HL-60 (cell line): ENCODE results near the gene RPH3AL.

ENCODE experiments used
- GABPA ChIP-seq: IDR thresholded peaks from 2 replicates; pipeline ENCODE4 v1.6.1; 2012; ENCODE audit warnings: low read depth
- TF ChIP-seq, protein P1 (sequence below): IDR thresholded peaks from one replicate; pipeline ENCODE4 v1.5.1; 2011; ENCODE audit warnings: low read length, control low read depth, inconsistent platforms; ENCODE audit not compliant: insufficient read depth
- TF ChIP-seq, protein P2 (sequence below): IDR thresholded peaks from 2 replicates; pipeline ENCODE4 v1.6.1; 2012; ENCODE audit warnings: low read depth; ENCODE audit not compliant: insufficient replicate concordance

DNA sequence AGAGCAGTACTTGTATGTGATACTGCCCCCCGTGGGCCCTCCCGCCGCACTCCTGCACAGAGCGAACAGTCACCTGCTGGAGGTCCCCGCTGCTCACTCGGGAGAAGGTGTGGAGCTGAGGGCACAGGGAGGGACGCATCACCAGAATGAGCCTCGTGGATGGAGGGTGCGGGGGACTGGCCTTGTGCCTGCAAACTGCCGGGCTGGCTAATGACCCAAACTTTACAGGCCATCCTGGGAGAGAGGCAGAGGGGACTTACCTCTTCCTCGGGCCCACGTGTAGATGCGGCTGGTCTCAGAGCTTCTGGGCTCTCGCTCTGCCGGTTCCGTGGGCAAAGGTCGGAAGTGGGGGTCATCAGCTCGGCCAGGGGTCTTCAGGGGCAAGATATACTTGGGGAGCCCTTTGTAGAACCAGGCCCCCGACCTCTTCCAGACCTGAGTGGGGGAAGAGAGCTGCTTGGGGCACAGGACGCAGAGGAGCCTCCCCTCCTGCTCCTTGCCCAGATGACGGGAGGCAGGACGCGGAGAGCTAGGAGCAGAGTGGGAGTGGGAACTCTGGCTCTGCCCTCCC lies 105.7 kb downstream of the RPH3AL start:
- TF ChIP-seq, protein P1, sequence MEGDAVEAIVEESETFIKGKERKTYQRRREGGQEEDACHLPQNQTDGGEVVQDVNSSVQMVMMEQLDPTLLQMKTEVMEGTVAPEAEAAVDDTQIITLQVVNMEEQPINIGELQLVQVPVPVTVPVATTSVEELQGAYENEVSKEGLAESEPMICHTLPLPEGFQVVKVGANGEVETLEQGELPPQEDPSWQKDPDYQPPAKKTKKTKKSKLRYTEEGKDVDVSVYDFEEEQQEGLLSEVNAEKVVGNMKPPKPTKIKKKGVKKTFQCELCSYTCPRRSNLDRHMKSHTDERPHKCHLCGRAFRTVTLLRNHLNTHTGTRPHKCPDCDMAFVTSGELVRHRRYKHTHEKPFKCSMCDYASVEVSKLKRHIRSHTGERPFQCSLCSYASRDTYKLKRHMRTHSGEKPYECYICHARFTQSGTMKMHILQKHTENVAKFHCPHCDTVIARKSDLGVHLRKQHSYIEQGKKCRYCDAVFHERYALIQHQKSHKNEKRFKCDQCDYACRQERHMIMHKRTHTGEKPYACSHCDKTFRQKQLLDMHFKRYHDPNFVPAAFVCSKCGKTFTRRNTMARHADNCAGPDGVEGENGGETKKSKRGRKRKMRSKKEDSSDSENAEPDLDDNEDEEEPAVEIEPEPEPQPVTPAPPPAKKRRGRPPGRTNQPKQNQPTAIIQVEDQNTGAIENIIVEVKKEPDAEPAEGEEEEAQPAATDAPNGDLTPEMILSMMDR = no peak
- TF ChIP-seq GABPA = no peak
- TF ChIP-seq, protein P2, sequence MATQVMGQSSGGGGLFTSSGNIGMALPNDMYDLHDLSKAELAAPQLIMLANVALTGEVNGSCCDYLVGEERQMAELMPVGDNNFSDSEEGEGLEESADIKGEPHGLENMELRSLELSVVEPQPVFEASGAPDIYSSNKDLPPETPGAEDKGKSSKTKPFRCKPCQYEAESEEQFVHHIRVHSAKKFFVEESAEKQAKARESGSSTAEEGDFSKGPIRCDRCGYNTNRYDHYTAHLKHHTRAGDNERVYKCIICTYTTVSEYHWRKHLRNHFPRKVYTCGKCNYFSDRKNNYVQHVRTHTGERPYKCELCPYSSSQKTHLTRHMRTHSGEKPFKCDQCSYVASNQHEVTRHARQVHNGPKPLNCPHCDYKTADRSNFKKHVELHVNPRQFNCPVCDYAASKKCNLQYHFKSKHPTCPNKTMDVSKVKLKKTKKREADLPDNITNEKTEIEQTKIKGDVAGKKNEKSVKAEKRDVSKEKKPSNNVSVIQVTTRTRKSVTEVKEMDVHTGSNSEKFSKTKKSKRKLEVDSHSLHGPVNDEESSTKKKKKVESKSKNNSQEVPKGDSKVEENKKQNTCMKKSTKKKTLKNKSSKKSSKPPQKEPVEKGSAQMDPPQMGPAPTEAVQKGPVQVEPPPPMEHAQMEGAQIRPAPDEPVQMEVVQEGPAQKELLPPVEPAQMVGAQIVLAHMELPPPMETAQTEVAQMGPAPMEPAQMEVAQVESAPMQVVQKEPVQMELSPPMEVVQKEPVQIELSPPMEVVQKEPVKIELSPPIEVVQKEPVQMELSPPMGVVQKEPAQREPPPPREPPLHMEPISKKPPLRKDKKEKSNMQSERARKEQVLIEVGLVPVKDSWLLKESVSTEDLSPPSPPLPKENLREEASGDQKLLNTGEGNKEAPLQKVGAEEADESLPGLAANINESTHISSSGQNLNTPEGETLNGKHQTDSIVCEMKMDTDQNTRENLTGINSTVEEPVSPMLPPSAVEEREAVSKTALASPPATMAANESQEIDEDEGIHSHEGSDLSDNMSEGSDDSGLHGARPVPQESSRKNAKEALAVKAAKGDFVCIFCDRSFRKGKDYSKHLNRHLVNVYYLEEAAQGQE = no peak
